Superior temporal gyrus (tissue), 1 donor: ENCODE data around the gene HSPB1.
"Not testable (repeated sequence)": the region's sequence is repeated elsewhere in the genome, so short reads cannot be mapped to it uniquely, and the experiment has no call there.

ENCODE experiments used
- DNase-seq: peaks from one replicate; pipeline ENCODE4 v3.0.0-alpha.2; 2016; ENCODE audit errors: extremely low spot score

The HSPB1 gene

DNA sequence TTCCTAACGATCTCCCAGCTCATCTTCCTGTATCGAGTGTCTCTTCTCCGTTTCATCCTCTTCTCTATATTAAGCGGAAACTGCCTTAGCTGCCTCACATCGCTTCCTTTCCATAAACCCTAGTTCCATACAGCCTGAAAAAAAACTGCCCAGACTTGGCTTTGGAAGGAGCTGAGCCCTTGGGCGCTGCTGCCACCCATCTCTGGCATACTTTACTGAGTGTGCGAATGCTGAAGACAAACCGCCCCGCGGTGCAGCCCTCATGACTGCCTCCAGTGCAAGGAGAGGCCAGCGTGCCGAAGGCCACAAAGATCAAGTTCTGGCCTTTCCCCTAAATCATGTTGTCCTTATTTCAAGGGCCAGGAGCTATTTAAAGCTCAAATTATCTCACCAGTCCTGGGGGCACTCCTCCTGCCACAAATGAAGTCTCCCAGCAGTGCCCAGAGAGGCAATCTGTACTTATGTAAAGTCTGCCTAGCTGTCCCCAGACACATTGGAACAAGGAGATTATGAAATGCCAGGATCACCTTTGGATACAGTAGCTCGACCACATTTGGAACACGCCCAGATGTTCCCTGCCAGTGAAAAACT, 31.1 kb downstream of the HSPB1 start:
- DNase-seq, result no peak

DNA sequence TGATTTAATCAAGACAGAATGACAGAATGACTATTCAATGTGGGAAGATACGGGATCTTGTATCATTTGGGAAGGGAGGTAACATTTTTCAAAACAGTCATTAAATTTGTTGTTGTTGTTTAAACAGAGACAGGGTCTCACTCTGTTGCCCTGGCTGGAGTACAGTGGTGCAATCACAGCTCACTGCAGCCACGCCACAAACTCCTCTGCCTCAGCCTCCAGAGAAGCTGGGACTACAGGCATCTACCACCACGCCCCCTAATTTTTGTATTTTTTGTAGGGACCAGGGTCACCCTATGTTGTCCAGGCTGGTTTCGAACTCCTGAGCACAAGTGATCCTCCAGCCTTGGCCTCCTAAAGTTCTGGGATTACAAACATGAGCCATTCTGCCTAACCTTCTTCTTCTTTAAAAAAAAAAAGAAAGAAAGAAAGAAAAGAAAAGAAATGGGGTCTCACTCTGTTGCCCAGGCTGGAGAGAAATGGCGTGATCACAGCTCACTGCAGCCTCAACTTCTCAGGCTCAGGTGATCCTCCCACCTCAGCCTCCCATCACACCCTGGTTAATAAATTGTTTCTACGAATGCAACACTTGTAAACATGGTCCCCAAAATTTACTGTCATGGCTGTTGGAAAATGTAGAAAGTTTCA, 32.0 kb downstream of the HSPB1 start:
- no peak for DNase-seq

DNA sequence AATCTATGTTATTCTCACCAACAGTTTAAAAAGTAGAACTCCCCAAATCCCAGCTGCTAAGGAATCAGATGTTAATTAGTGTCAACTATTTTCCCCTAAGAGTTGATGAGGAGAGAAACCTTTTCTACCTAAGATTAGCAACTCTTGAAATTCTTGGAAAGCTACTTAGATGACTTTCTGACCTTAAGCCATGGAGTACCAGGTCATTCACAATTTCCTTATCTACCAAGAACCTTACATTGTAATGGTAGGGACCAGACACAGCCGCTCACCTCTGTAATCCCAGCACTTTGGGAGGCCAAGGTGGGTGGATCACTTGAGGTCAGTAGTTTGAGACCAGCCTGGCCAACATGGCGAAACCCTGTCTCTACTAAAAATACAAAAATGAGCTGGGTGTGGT, 32.9 kb downstream of the HSPB1 start:
- not testable (repeated sequence) for DNase-seq

DNA sequence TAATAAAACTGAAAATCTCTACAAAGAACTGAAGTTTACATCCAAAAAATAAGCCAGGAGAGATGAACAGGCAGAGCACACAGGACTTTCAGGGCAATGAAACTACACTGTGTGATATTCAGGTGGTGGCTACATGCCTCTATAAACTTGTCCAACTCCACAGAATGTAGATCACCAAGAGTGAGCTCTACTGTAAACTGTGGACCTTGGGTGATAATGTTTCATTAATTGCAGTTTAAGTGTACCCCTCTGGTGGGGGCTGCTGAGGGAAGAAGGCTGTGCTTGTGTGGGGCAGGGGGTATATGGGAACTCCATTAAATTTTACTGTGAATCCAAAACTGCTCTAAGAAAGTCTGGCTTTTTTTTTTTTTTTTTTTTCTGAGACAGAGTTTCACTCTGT, 33.6 kb downstream of the HSPB1 start:
- no peak for DNase-seq

DNA sequence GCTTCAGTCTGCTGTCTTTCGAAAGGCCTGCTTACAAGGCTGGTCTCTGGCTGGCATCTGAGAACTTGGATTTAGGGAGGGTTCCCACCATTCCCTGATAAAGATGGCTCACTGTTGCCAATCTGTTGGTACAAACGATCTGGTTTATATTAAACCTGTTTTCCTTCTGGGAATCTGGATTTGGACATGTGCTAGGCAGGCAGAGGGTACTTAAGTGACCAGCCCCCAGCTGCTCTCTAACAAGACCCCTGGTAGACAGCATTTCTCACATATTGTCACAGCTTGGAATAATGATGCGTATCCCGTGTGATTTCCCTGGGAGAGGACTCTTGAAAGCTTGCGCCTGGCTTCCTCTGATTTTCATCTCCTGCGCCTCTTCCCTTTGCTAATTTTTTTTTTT, 34.7 kb downstream of the HSPB1 start:
- DNase-seq, result no peak

DNA sequence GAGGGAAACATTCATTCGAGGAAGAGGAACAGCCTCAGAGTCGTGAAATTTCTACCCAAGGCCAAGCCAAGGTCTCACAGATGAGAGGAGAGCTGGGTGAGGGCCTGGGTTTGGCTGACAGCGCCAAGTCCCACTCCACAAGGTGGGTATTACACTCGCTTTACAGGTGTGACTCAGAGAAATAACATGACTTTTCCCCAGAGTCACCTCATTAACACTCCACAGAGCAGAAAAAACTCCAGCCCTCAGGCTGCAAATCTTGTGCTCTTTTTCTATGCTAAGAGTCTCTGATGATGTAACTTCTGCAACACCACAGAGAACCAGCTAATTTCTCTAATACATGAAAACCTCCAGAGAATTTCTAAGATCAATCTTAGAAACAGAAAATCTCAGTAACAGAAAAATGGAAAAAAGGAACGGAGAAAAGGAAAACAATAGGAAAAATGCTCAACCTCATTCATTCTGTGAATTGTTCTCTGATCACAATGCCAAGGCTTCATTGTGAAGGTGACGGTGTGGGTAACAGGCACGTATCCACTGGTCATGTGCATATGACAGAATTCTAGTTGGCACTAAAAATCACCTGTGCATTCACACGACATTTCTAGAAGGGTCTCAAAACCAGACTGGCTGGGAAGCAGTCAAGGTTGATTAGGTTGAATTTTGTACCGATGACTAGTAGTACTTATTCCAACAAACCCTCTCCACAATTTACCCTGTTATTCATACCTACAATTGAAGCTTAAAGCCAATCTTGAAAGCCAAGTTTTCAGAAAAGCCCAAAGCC, 36.0 kb downstream of the HSPB1 start:
- no peak for DNase-seq

DNA sequence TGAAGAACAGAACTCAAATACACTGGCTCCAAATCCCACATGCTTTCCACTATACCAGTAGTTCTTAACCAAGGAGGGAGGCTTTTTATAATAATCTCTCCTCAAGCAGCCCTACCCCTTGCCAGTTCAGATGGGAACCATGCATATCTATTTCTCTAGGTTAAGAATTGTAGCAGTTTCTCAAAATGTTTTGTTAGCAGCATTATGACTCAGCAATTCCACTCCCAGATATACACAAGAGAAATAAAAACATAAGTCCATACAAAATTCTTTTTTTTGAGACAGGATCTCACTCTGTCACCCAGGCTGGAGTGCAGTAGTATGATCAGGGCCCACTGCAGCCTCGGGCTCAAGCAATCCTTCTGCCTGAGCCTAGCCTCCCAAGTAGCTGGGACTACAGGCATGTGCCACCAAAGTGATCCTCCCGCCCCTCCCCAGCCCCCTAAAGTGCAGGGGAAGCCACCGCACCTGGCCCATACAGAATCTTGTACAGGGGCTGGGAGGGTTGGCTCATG, 38.2 kb downstream of the HSPB1 start:
- DNase-seq, result no peak

DNA sequence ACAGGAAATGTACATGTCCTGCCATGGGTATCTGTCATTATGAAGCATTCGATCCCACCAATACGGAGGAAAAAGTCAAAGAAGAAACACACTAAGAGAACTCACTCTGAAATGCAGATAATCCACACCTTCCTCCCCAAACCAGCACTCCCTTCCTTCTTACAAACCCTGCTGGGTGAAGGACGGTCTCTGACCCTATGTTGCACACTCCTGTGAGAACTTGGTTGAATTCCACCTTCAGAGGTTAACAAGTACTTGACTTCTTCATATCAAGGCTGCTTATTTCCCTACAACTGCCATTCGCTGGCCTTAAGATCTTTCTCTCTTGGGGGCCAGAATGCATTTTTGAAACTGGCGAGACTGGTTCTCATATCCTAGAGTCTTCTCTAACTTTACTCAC, 39.7 kb downstream of the HSPB1 start:
- no peak for DNase-seq

DNA sequence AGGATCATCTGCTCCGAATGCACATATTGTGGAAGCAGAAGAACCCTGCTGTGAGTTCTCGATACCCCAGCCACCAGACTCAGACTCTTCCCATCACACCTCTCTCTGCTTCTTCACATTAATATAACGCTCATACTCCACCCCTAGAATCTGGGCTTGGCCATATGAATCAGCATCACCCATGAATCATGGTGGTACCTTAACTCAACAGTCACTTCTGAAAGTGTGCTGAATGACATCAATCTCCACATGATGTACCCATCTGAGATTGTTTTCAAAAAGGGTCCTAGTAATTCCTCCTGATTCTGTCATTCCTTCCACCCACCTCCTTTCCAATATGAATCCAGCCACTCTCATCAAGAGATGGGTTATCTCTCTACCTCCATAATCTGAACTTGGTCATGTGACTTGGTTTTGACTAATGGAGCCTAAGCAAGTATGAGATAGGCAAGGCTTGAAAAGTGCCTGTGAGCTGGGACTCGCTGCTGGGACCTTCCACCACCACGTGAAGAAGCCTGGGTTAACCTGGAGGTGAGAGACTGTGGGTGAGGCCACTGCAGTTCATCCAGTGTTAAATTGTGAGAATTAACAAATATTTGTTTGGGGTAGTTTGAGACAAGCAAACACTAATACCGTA, 40.9 kb downstream of the HSPB1 start:
- DNase-seq, result no peak

DNA sequence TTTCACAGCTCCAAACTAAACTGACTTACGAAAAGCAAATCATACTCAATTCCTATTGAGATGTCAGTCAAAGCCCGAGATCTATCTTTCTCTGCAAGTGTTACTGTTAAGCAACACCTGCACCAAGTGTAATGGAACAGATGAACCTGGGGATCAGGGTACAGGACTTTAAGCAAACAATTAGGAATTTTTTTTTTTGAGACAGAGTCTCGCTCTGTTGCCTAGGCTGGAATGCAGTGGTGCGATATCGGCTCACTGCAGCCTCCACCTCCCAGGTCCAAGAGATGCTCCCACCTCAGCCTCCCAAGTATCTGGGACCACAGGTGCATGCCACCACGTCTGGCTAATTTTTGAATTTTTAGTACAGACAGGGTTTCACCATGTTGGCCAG, 41.5 kb downstream of the HSPB1 start:
- no peak for DNase-seq

DNA sequence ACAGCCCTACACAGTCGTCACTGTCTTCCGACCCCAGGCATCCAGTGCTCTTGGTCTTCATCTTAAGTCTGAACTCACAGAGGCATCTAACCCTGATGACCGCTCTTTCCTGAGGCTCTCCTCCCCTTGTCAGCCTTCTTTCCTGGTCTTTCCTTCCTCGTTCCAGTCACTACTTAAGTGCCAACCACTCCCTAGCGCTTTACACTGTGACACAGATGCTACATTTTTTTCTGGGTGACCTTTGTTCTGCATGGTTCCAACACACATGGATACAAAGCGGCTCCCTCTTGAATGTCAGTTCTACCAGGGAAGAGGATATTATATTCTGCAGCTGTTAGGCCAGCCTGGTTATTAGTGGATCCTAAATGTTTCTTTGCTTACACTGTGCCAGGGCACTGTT, 43.6 kb downstream of the HSPB1 start:
- DNase-seq, result no peak

DNA sequence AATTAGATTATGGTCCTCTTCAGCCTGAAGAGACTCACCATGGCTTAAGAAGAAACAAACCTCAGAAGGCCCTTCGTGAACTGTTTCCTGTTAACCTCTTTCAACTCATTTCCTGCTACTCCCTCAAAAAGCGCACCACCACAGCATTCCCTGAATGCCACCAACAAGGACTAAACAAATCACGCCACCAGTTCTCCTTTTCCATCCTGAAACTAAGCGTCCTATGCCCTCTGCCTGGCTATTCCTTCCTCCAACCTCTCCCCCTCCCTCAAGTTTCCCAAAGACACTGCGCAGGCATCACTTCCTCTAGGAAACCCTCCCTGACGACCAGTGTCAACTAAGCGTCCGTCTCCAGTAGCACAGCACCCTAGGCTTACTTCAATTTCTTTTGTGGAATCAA, 44.3 kb downstream of the HSPB1 start:
- no peak for DNase-seq

DNA sequence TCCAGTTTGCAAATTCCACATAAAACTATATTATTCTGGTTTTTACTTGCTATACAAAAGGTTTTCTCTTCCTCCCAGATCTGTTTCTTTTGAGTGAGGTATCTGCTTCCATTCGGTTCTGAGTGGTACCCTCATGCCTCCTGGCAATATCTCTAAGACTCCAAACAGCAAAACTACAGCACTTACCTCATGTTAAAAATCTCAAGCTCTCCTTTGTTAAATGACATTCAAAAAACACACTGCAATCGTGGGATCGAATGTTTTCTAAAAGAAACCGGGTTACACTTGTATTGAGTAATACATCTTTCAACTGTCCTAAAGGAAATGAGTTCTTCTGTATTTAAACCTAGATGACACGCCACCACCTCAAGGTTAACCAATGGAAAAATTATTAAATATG, 45.2 kb downstream of the HSPB1 start:
- no peak for DNase-seq

DNA sequence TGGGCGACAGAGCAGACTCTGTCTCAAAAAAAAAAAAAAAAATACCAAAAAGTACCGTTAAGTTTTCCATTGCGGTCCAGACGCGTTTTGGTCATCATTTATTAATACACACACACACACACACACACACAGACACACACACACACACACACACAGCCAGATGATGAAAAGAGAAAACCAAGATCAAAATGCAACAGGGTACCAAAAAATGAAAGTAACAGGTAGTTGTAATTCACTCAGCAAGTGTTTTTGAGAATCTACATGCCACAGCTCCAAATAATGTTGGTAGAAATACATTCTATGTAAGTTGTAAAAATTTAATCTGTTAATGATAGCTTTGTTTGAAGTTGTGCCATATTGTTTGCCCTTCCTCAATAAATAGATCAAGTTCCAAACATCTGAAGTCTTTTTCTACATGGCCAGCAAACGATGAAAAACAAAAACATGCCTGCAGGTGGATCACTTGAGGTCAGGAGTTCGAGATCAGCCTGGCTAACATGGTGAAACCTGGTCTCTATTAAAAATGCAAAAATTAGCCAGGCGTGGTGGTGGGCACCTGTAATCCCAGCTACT, 46.9 kb downstream of the HSPB1 start:
- no peak for DNase-seq

DNA sequence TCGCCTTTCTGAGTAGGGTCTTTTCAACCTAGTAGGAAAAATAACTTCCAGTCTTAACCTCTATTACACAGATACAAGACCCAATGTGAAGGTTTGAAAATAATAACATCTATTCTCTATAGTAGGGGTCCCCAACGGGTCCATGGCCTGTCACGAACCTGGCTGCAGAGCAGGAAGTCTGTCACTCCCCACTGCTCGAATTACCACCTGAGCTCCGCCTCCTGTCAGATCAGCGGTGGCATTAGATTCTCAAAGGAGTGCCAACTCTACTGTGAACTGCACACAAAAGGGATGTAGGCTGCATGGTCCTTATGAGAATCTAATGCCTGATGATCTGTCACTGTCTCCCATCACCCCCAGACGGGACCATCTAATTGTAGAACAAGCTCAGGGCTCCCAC, 48.9 kb downstream of the HSPB1 start:
- no peak for DNase-seq

DNA sequence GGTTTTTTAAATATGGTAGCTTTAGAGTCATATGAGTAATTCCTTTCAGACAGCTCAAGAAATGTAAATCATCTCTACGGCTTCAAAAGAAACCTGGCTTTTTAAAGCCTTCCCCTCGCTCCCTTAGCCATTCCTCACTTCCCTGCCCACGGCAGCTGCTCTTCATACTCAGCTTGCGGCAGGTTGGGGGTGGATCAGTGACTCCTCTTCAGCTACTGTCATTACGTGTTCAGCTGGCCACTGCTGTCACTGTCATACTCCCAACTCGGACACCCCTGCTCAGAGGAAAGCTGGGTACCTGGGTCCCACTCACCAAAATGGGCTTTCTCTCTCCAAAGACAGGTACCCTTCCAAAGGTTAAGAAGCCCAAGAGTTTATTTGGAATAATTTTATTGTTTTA, 49.7 kb downstream of the HSPB1 start:
- DNase-seq, result no peak

DNA sequence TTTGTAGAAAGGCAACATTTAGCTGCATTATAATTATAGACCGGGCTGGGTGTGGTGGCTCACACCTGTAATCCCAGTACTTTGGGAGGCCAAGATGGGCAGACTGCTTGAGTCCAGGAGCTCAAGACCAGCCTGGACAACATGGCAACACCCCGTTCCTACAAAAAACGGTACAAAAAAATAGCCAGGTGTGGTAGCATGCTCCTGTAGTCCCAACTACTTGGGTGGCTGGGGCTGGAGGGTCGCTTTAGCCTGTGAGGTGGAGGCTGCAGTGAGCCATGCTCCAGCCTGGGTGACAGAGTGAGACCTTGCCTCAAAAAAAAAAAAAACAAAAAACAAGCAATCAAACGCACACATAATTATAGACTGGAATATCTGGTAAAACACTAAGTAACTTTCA, 51.3 kb downstream of the HSPB1 start:
- no peak for DNase-seq
